OCI-M1 (cell line): Measurements from ENCODE around the gene EEIG1.

Experiments
- DNase-seq: peaks from one replicate; lab custom pipeline; 2025; lab: John Stamatoyannopoulos, UW

Gene EEIG1

GRCh38 chr9:128001151-128001778 lies 20.5 kb upstream of the EEIG1 start:
- no peak for DNase-seq

- no peak for DNase-seq
These were observed 18.7 kb upstream of the EEIG1 start for GRCh38 chr9:127999461-127999860.

GRCh38 chr9:127993721-127994120 lies 12.9 kb upstream of the EEIG1 start:
- DNase-seq: no peak

- no peak for DNase-seq
These were observed 11.0 kb upstream of the EEIG1 start for GRCh38 chr9:127991757-127992274.

GRCh38 chr9:127991017-127991756 lies 10.4 kb upstream of the EEIG1 start:
- no peak for DNase-seq

GRCh38 chr9:127990554-127990953 lies 9.8 kb upstream of the EEIG1 start:
- no peak for DNase-seq

GRCh38 chr9:127989094-127989493 lies 8.3 kb upstream of the EEIG1 start:
- DNase-seq: no peak

GRCh38 chr9:127987103-127987614 lies 6.4 kb upstream of the EEIG1 start:
- DNase-seq: no peak

- DNase-seq: no peak
These were observed 4.2 kb upstream of the EEIG1 start for GRCh38 chr9:127985011-127985410.

GRCh38 chr9:127983847-127984289 lies 3.1 kb upstream of the EEIG1 start:
- no peak for DNase-seq

GRCh38 chr9:127982912-127983311 lies 2.1 kb upstream of the EEIG1 start:
- DNase-seq: no peak

GRCh38 chr9:127981559-127982121 lies 851 bp upstream of the EEIG1 start:
- no peak for DNase-seq

- peak; percentile 53 for DNase-seq
These were observed 606 bp downstream of the EEIG1 start for GRCh38 chr9:127980060-127980705.

GRCh38 chr9:127979333-127980059 lies 1.3 kb downstream of the EEIG1 start:
- peak; percentile 51 for DNase-seq

GRCh38 chr9:127979015-127979332 lies 1.8 kb downstream of the EEIG1 start:
- DNase-seq: no peak

GRCh38 chr9:127977884-127978647 lies 2.7 kb downstream of the EEIG1 start:
- DNase-seq: peak; percentile 75

- DNase-seq: no peak
These were observed 3.5 kb downstream of the EEIG1 start for GRCh38 chr9:127977009-127977883.

- no peak for DNase-seq
These were observed 4.3 kb downstream of the EEIG1 start for GRCh38 chr9:127976498-127976897.

- no peak for DNase-seq
These were observed 5.1 kb downstream of the EEIG1 start for GRCh38 chr9:127975376-127976315.
